ENCODE measurements around the gene MRPS10.
"Not testable (repeated sequence)": the region's sequence is repeated elsewhere in the genome, so short reads cannot be mapped to it uniquely, and the experiment has no call there.

MRPS10 gene

GRCh38 chr6:42212442-42212841 lies 5.2 kb downstream of the MRPS10 start:
- no peak for DNase-seq (ENCODE audit: extremely low read depth, low read depth)
- H3K4me3 ChIP-seq (replicated peaks; ENCODE audit: low read depth, low read length) = no peak overlapping the region
- TF ChIP-seq CTCF (IDR thresholded peaks at IDR 0.05; ENCODE audit: low read depth, low read length, missing control alignments) = no peak

- no peak overlapping the region for H3K4me3 ChIP-seq (replicated peaks; ENCODE audit: low read depth, low read length)
- DNase-seq (ENCODE audit: extremely low read depth, low read depth) = no peak
- TF ChIP-seq CTCF (IDR thresholded peaks at IDR 0.05; ENCODE audit: low read depth, low read length, missing control alignments) = no peak
These were observed 5.9 kb downstream of the MRPS10 start for GRCh38 chr6:42211726-42212125.

GRCh38 chr6:42210551-42210950 lies 7.1 kb downstream of the MRPS10 start:
- no peak for DNase-seq (ENCODE audit: extremely low read depth, low read depth)
- H3K4me3 ChIP-seq (replicated peaks; ENCODE audit: low read depth, low read length) = no peak overlapping the region
- no peak for TF ChIP-seq CTCF (IDR thresholded peaks at IDR 0.05; ENCODE audit: low read depth, low read length, missing control alignments)

- H3K4me3 ChIP-seq (replicated peaks; ENCODE audit: low read depth, low read length); DNase-seq (ENCODE audit: extremely low read depth, low read depth): not testable (repeated sequence)
These were observed 10.1 kb downstream of the MRPS10 start for GRCh38 chr6:42207559-42207958.

GRCh38 chr6:42204768-42205282 lies 12.8 kb downstream of the MRPS10 start:
- DNase-seq (ENCODE audit: extremely low read depth, low read depth) = no peak
- TF ChIP-seq CTCF (IDR thresholded peaks at IDR 0.05; ENCODE audit: low read depth, low read length, missing control alignments) = no peak
- H3K4me3 ChIP-seq (replicated peaks; ENCODE audit: low read depth, low read length) = no peak overlapping the region

GRCh38 chr6:42203183-42203582 lies 14.5 kb downstream of the MRPS10 start:
- no peak for DNase-seq (ENCODE audit: extremely low read depth, low read depth)
- H3K4me3 ChIP-seq (replicated peaks; ENCODE audit: low read depth, low read length) = no peak overlapping the region
- no peak for TF ChIP-seq CTCF (IDR thresholded peaks at IDR 0.05; ENCODE audit: low read depth, low read length, missing control alignments)

GRCh38 chr6:42202131-42202915 lies 15.3 kb downstream of the MRPS10 start:
- not testable (repeated sequence) for DNase-seq (ENCODE audit: extremely low read depth, low read depth); H3K4me3 ChIP-seq (replicated peaks; ENCODE audit: low read depth, low read length)

- H3K4me3 ChIP-seq (replicated peaks; ENCODE audit: low read depth, low read length) = no peak overlapping the region
- no peak for TF ChIP-seq CTCF (IDR thresholded peaks at IDR 0.05; ENCODE audit: low read depth, low read length, missing control alignments)
- DNase-seq (ENCODE audit: extremely low read depth, low read depth) = no peak
These were observed 16.3 kb downstream of the MRPS10 start for GRCh38 chr6:42201382-42201781.
